WTC11 (cell line): ENCODE results near the gene SLC2A10.

Experiments used
- ATF3 ChIP-seq: sonication (generic); formaldehyde crosslinking; conservative IDR thresholded peaks from 2 replicates; pipeline ENCODE4 v1.8.1; 2022; ENCODE audit warnings: mild to moderate bottlenecking, missing genetic modification reagents
- FOXK1 ChIP-seq: sonication (generic); formaldehyde crosslinking; IDR thresholded peaks from 2 replicates; pipeline ENCODE4 v1.8.0; 2022; ENCODE audit warnings: mild to moderate bottlenecking, moderate library complexity, missing genetic modification reagents
- MXD4 ChIP-seq: fragments of 250-450 bp; sonication (Bioruptor Pico); IDR thresholded peaks from 2 replicates; pipeline ENCODE4 v1.8.0; 2021; ENCODE audit warnings: mild to moderate bottlenecking, moderate library complexity, borderline replicate concordance
- OVOL2 ChIP-seq: fragments of 250-450 bp; sonication (Bioruptor Pico); IDR thresholded peaks from 2 replicates; pipeline ENCODE4 v1.9.0; 2021; ENCODE audit warnings: mild to moderate bottlenecking, borderline replicate concordance
- SP1 ChIP-seq: sonication (generic); formaldehyde crosslinking; conservative IDR thresholded peaks from 2 replicates; pipeline ENCODE4 v1.8.1; 2022; ENCODE audit warnings: missing genetic modification reagents
- ZNF138 ChIP-seq: sonication (generic); formaldehyde crosslinking; conservative IDR thresholded peaks from 2 replicates; pipeline ENCODE4 v1.8.1; 2022; ENCODE audit warnings: mild to moderate bottlenecking, moderate library complexity, missing genetic modification reagents
- TF ChIP-seq, protein P1 (sequence below): sonication (generic); formaldehyde crosslinking; IDR thresholded peaks from 2 replicates; pipeline ENCODE4 v1.8.1; 2023; ENCODE audit warnings: mild to moderate bottlenecking, moderate library complexity, missing genetic modification reagents
- TF ChIP-seq, protein P2 (sequence below): fragments of 200-600 bp; IDR thresholded peaks from 2 replicates; pipeline ENCODE4 v1.8.0; 2022; ENCODE audit warnings: antibody characterized with exemption

- TF ChIP-seq, protein P1, sequence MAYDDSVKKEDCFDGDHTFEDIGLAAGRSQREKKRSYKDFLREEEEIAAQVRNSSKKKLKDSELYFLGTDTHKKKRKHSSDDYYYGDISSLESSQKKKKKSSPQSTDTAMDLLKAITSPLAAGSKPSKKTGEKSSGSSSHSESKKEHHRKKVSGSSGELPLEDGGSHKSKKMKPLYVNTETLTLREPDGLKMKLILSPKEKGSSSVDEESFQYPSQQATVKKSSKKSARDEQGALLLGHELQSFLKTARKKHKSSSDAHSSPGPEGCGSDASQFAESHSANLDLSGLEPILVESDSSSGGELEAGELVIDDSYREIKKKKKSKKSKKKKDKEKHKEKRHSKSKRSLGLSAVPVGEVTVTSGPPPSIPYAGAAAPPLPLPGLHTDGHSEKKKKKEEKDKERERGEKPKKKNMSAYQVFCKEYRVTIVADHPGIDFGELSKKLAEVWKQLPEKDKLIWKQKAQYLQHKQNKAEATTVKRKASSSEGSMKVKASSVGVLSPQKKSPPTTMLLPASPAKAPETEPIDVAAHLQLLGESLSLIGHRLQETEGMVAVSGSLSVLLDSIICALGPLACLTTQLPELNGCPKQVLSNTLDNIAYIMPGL (CRISPR knock-in tag): peak; percentile 53; the same call in 1 of the 2 replicates
- TF ChIP-seq, protein P2, sequence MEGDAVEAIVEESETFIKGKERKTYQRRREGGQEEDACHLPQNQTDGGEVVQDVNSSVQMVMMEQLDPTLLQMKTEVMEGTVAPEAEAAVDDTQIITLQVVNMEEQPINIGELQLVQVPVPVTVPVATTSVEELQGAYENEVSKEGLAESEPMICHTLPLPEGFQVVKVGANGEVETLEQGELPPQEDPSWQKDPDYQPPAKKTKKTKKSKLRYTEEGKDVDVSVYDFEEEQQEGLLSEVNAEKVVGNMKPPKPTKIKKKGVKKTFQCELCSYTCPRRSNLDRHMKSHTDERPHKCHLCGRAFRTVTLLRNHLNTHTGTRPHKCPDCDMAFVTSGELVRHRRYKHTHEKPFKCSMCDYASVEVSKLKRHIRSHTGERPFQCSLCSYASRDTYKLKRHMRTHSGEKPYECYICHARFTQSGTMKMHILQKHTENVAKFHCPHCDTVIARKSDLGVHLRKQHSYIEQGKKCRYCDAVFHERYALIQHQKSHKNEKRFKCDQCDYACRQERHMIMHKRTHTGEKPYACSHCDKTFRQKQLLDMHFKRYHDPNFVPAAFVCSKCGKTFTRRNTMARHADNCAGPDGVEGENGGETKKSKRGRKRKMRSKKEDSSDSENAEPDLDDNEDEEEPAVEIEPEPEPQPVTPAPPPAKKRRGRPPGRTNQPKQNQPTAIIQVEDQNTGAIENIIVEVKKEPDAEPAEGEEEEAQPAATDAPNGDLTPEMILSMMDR: no peak
- TF ChIP-seq ZNF138 (CRISPR knock-in tag): no peak
- TF ChIP-seq SP1 (CRISPR knock-in tag): peak; percentile 46; the same call in 1 of the 2 replicates
- no peak for TF ChIP-seq MXD4 (CRISPR knock-in tag)
- TF ChIP-seq ATF3 (CRISPR knock-in tag): no peak
- TF ChIP-seq FOXK1: no peak; the same call in 1 of the 2 replicates
- TF ChIP-seq OVOL2 (CRISPR knock-in tag): no peak
Measured at GRCh38 chr20:46709459-46710152, at the start of gene SLC2A10.
